Esophagus (tissue), 2 donors: ENCODE data around the gene CRAT. TPM values are rescaled to one million over a fixed set of nuclear protein-coding genes. Genes with fewer than 3 reads are reported as not detected.
"Not testable (repeated sequence)": the region's sequence is repeated elsewhere in the genome, so short reads cannot be mapped to it uniquely, and the experiment has no call there.

ENCODE experiments used
- H3K27ac ChIP-seq, 2 donors: one replicate each; pipeline ENCODE4 v1.5.1; 2013; ENCODE audit warnings: low read depth in 2 of 2, mild to moderate bottlenecking in 2 of 2, inconsistent platforms in 1 of 2, low read length in 1 of 2, moderate library complexity in 1 of 2
- H3K27me3 ChIP-seq, 2 donors: one replicate each; pipeline ENCODE4 v1.6.1; 2013; ENCODE audit warnings: low read length in 2 of 2, control low read depth in 1 of 2, mild to moderate bottlenecking in 1 of 2; ENCODE audit not compliant: insufficient read depth in 2 of 2, control insufficient read depth in 1 of 2
- H3K36me3 ChIP-seq, 2 donors: one replicate each; pipeline ENCODE4 v1.6.1; 2013; ENCODE audit warnings: low read length in 1 of 2; ENCODE audit not compliant: control insufficient read depth in 2 of 2, insufficient read depth in 2 of 2
- H3K4me1 ChIP-seq, 2 donors: one replicate each; pipeline ENCODE4 v1.6.1; 2013; ENCODE audit warnings: low read length in 1 of 2; ENCODE audit not compliant: control insufficient read depth in 2 of 2, insufficient read depth in 2 of 2
- H3K4me3 ChIP-seq, 2 donors: one replicate each; pipeline ENCODE4 v1.5.1; 2013; ENCODE audit warnings: low read length in 2 of 2, mild to moderate bottlenecking in 2 of 2, low read depth in 1 of 2, moderate library complexity in 1 of 2
- H3K9me3 ChIP-seq, 2 donors: one replicate each; pipeline ENCODE4 v1.6.1; 2013; ENCODE audit warnings: mild to moderate bottlenecking in 2 of 2, low read depth in 1 of 2, low read length in 1 of 2, moderate library complexity in 1 of 2; ENCODE audit not compliant: control insufficient read depth in 2 of 2, insufficient read depth in 1 of 2
- WGBS, 2 donors: extraction: QIAGEN DNeasy Blood & Tissue Kit; methylation state at CpG; one replicate each; pipeline ENCODE4 v1.1.7; 2013; 5-methylcytosine and 5-hydroxymethylcytosine counted together
- polyA plus RNA-seq, 2 donors: library from polyadenylated mRNA; stranded (reverse); fragments of 200-250 nt; gene quantifications; one replicate each; pipeline ENCODE4 v1.2.3, GENCODE V29; 2013
- donor health status: healthy with polysubstance abuse.
- donor health status: Bipolar disorder and iron deficiency.

The CRAT gene
- polyA plus RNA-seq, 2 donors = 26.6 to 36.7 TPM

GRCh38 chr9:129138476-129139232 lies 28.1 kb upstream of the CRAT start:
- no peaks in the 10 kb centered on the region for H3K27me3 ChIP-seq
- peaks cover 13 to 22% of the 10 kb centered on the region in 2 donors for H3K4me1 ChIP-seq
- H3K36me3 ChIP-seq = peaks cover 2 to 29% of the 10 kb centered on the region in 2 donors
- no peaks in the 10 kb centered on the region for H3K9me3 ChIP-seq
- no peak overlapping the region for H3K4me3 ChIP-seq
- peak overlapping the region; percentile 99 to 100 for H3K27ac ChIP-seq
- 36 to 38% methylated on average over 21 of the region's 21 CpGs for WGBS, 2 donors

- H3K4me1 ChIP-seq = peaks cover 10 to 22% of the 10 kb centered on the region in 2 donors
These were observed 27.5 kb upstream of the CRAT start for GRCh38 chr9:129138144-129138462.

DNA sequence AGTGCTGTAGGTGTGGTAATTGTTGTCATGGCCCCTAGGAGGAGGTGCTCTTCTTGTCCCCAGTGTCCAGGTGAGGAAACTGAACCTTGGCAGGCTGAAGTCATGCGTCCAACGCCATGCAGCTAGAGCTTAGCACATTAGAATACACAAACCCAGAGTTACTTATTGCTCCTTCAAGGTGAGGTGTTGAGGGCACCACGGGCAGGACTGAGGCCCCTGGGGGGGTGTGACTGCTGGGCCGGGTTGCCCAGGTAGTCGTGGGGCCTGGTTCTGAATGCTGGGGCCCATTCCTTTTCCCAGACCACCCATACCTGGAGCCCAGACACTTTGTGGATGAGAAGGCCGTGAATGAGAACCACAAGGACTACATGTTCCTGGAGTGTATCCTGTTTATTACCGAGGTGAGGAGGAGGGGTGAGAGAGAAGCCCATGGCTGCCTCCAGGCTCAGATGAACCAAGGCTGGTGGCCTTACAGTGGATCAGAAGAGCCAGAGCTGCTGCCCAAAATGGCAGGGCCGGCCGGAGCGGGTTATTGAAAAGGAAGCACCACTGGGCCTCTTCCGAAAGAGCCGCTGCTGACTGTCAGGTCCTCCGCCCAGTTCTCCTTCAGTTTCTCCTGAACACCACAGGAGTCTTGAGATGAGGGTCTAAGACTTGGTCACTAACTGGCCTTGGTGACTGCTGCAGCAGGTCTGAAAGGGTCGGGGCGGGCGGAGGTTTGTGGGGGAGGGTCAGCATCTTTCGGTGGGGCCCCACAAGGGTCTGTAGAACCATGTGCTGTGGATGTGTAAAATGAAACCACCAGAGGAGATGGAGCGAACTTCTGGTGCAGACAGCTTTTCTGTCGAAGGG lies 26.9 kb upstream of the CRAT start:
- no peaks in the 10 kb centered on the region for H3K9me3 ChIP-seq
- H3K4me3 ChIP-seq = no peak overlapping the region
- 85 to 88% methylated on average over 18 to 19 of the region's 19 CpGs for WGBS, 2 donors
- peak overlapping the region; percentile 99 to 100 for H3K27ac ChIP-seq
- H3K36me3 ChIP-seq = peaks cover 2 to 22% of the 10 kb centered on the region in 2 donors
- no peaks in the 10 kb centered on the region for H3K27me3 ChIP-seq
- H3K4me1 ChIP-seq = peaks cover 7 to 19% of the 10 kb centered on the region in 2 donors

More at GRCh38 chr9:129138144-129138462, 27.5 kb upstream of the CRAT start:
- Histone ChIP-seq H3K27ac (peak overlapping the region; percentile 99 to 100), H3K27me3 (no peaks in the 10 kb centered on the region), H3K4me3 (no peak overlapping the region), H3K36me3 (peaks cover 2 to 26% of the 10 kb centered on the region in 2 donors), H3K9me3 (no peaks in the 10 kb centered on the region)
- WGBS, 2 donors = 77 to 84% methylated on average over 9 of the region's 9 CpGs

DNA sequence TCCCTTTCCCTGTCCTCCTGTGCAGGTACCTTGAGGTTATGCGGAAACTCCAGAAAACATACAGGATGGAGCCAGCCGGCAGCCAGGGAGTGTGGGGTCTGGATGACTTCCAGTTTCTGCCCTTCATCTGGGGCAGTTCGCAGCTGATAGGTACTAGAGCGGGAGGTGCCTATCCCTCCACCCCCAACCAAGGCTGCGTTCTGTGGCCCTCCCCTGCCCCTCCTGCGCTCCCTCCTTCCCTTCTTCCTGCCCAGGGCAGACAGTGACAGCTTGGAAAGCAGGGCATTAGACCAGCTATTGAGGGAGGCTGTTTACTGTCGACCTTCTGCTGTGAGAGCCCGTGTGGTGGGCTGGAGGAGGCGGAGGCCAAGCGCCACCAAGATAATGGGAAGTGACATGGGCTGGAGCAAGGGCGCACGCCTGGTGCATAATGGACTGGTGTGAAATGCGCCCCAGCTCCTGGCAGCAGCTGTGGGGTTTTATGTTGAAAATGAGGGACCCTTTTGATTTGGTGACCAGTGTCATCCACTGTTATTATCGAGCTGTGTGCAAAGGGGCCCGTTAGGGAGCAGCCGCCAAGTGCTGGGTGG lies 25.9 kb upstream of the CRAT start:
- peaks cover 5 to 11% of the 10 kb centered on the region in 2 donors for H3K4me1 ChIP-seq
- 80 to 85% methylated on average over 16 of the region's 16 CpGs for whole genome bisulfite sequencing, 2 donors
- H3K27me3 ChIP-seq = no peaks in the 10 kb centered on the region
- no peaks in the 10 kb centered on the region for H3K9me3 ChIP-seq
- no peak overlapping the region for H3K4me3 ChIP-seq
- H3K36me3 ChIP-seq = peaks cover 2 to 20% of the 10 kb centered on the region in 2 donors
- H3K27ac ChIP-seq = no peak overlapping the region

DNA sequence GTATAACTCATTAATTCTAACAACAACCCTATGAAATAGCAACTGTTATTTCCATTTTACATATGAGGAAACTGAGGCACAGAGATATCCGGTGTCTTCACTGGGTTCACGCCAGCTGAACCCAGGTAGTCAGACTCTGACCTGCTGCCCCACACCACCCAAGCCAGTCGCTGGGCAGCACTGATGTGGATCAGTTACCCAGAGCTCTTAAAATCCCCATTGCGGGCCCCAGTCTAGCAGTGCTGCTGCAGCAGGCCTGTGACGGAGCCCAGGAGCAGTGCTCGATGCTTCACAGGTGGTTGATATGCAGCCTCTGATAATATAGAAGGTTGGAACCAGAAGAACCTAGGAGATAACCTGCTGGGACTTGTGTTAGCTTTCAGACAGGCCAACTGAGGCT lies 24.9 kb upstream of the CRAT start:
- Histone ChIP-seq H3K4me1 (peaks cover 2 to 5% of the 10 kb centered on the region in 2 donors), H3K36me3 (peaks cover 2 to 26% of the 10 kb centered on the region in 2 donors)
- 86 to 88% methylated on average over 6 of the region's 6 CpGs for WGBS, 2 donors

DNA sequence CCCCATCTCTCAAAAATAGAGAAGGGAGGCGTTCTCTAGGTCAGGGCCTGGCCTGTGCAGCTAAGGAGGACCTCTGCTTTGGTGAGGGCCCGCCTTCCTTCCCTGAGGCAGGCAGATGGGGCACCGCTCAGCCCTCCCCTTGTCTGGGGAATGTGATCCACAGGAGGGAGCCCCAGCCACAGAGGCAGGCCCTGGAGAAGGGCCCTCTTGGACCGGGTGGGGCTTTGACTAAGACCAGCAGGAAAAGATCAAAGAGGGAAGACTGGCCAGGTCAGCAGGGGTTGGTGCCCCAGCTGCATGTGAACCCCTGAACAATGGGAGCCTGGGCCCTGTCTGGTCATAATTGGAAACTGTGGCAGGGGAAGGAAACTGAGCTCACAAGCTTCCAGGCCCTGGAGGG lies 22.5 kb upstream of the CRAT start:
- Histone ChIP-seq H3K27me3 (no peaks in the 10 kb centered on the region), H3K4me3 (no peak overlapping the region), H3K36me3 (peaks cover 2 to 33% of the 10 kb centered on the region in 2 donors), H3K27ac (no peak overlapping the region), H3K4me1 (peaks cover 2% of the 10 kb centered on the region in 2 donors), H3K9me3 (no peaks in the 10 kb centered on the region)
- WGBS, 2 donors = 87 to 92% methylated on average over 4 of the region's 4 CpGs

More for the DNA sequence above, 24.9 kb upstream of the CRAT start:
- Histone ChIP-seq H3K27me3 (no peaks in the 10 kb centered on the region), H3K27ac (no peak overlapping the region), H3K4me3 (no peak overlapping the region), H3K9me3 (no peaks in the 10 kb centered on the region)

GRCh38 chr9:129131300-129132145 lies 20.9 kb upstream of the CRAT start:
- H3K4me1 ChIP-seq = peaks cover 2% of the 10 kb centered on the region in 2 donors
- H3K9me3 ChIP-seq = no peaks in the 10 kb centered on the region
- no peaks in the 10 kb centered on the region for H3K27me3 ChIP-seq
- peaks cover 0 to 26% of the 10 kb centered on the region in 2 donors for H3K36me3 ChIP-seq
- H3K27ac ChIP-seq = peak overlapping the region in 1 of 2 donors; percentile 40
- no peak overlapping the region for H3K4me3 ChIP-seq
- 39 to 41% methylated on average over 13 of the region's 13 CpGs for WGBS, 2 donors

DNA sequence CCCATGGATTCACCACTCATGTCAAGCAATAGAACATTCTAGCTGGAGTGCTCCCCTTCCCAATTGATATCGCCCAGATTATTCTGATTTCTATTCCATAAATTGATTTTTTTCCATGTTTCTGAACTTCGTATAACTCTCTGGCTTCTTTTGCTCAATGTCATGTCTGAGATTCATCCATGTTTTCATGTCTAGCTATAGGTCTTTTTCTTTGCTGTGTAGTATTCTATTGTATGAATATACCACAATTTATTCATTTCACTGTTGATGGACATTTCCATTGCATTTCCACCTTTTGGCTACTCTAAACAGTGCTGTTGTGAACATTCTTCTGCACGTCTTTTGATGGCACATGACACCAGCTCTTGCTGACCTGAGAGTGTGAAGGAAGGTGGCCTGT lies 20.2 kb upstream of the CRAT start:
- peaks cover 0 to 22% of the 10 kb centered on the region in 2 donors for H3K36me3 ChIP-seq
- H3K4me3 ChIP-seq = no peak overlapping the region
- no peak overlapping the region for H3K27ac ChIP-seq
- H3K9me3 ChIP-seq = no peaks in the 10 kb centered on the region
- peaks cover 2% of the 10 kb centered on the region in 2 donors for H3K4me1 ChIP-seq
- no peaks in the 10 kb centered on the region for H3K27me3 ChIP-seq
- WGBS, 2 donors = 65 to 81% methylated on average over 3 of the region's 3 CpGs

DNA sequence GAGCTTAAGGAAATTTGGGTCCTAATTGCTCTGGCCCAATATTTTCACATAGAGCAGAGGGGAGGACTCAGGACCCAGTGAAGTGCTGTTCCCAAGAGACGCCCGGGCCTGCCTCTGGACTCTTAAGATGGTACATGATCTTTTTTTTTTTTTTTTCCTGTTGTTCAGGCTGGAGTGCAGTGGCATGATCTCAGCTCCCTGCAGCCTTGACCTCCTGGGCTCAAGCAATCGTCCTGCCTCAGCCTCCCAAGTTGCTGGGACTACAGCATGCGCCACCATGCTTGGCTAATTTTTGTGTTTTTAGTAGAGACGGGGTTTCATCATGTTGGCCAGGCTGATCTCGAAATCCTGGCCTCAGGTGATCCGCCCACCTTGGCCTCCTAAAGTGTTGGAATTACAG lies 19.7 kb upstream of the CRAT start:
- H3K27ac ChIP-seq, H3K4me1 ChIP-seq, H3K27me3 ChIP-seq, H3K4me3 ChIP-seq, H3K9me3 ChIP-seq: not testable (repeated sequence)
- H3K36me3 ChIP-seq = peaks cover 0 to 22% of the 10 kb centered on the region in 2 donors
- WGBS, 2 donors = 87 to 89% methylated on average over 7 of the region's 7 CpGs
